HCT116 (cell line): Measurements from ENCODE around the gene ANXA10.

Experiments
- CBX3 ChIP-seq: IDR thresholded peaks from 2 replicates; pipeline ENCODE4 v1.6.1; 2012; ENCODE audit warnings: low read depth
- CEBPB ChIP-seq: IDR thresholded peaks from 2 replicates; pipeline ENCODE4 v1.6.1; 2012; ENCODE audit warnings: low read depth
- EZH2 ChIP-seq: fragments of 200-600 bp; sonication (generic); IDR thresholded peaks from 2 replicates; pipeline ENCODE4 v1.6.1; 2017; ENCODE audit warnings: antibody characterized with exemption, mixed run types
- POLR2A ChIP-seq: IDR thresholded peaks from 2 replicates; pipeline ENCODE4 v1.7.0; 2011; ENCODE audit warnings: borderline replicate concordance; ENCODE audit not compliant: insufficient read depth, insufficient read length; ENCODE audit errors: extremely low read depth
- POLR2AphosphoS5 ChIP-seq: IDR thresholded peaks from 2 replicates; pipeline ENCODE4 v1.6.1; 2011; ENCODE audit warnings: mild to moderate bottlenecking, low read depth, low read length, moderate library complexity
- RAD21 ChIP-seq: IDR thresholded peaks from 2 replicates; pipeline ENCODE4 v1.6.1; 2012; ENCODE audit warnings: low read depth, mild to moderate bottlenecking
- SP1 ChIP-seq: IDR thresholded peaks from 2 replicates; pipeline ENCODE4 v1.6.1; 2012; ENCODE audit warnings: low read depth
- ZFX ChIP-seq: fragments of 450-650 bp; IDR thresholded peaks from 2 replicates; pipeline ENCODE4 v1.6.1; 2017
- ZNF274 ChIP-seq: fragments of 200-500 bp; sonication (Bioruptor generic); IDR thresholded peaks from 2 replicates; pipeline ENCODE4 v1.6.1; 2014; ENCODE audit warnings: mild to moderate bottlenecking, low read depth, low read length, inconsistent platforms
- TF ChIP-seq, protein P1 (sequence below), 3 experiments: fragments of 200-600 bp in 1 of 3; sonication (generic) in 1 of 3; IDR thresholded peaks in 2 of 3; conservative IDR thresholded peaks in 1 of 3; 2 replicates each; pipeline ENCODE4 v1.5.1; 2012 to 2017; ENCODE audit warnings: low read depth in 2 of 3, low read length in 2 of 3, antibody characterized with exemption in 1 of 3, borderline replicate concordance in 1 of 3, control low read depth in 1 of 3, mild to moderate bottlenecking in 1 of 3, mixed read lengths in 1 of 3, mixed run types in 1 of 3, moderate library complexity in 1 of 3; ENCODE audit not compliant: insufficient read depth in 1 of 3
- TF ChIP-seq, protein P2 (sequence below): IDR thresholded peaks from 2 replicates; pipeline ENCODE4 v1.6.1; 2012
- TF ChIP-seq, protein P3 (sequence below): IDR thresholded peaks from 2 replicates; pipeline ENCODE4 v1.6.1; 2012; ENCODE audit warnings: low read depth

GRCh38 chr4:168150420-168151050 is 58.2 kb downstream of the ANXA10 start:
- TF ChIP-seq ZFX: no peak
- TF ChIP-seq, protein P1, sequence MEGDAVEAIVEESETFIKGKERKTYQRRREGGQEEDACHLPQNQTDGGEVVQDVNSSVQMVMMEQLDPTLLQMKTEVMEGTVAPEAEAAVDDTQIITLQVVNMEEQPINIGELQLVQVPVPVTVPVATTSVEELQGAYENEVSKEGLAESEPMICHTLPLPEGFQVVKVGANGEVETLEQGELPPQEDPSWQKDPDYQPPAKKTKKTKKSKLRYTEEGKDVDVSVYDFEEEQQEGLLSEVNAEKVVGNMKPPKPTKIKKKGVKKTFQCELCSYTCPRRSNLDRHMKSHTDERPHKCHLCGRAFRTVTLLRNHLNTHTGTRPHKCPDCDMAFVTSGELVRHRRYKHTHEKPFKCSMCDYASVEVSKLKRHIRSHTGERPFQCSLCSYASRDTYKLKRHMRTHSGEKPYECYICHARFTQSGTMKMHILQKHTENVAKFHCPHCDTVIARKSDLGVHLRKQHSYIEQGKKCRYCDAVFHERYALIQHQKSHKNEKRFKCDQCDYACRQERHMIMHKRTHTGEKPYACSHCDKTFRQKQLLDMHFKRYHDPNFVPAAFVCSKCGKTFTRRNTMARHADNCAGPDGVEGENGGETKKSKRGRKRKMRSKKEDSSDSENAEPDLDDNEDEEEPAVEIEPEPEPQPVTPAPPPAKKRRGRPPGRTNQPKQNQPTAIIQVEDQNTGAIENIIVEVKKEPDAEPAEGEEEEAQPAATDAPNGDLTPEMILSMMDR (IDR thresholded peaks at IDR 0.05 in 2 of 3, conservative IDR thresholded peaks at IDR 0.05 in 1 of 3; ENCODE audit: borderline replicate concordance in 1 of 3, insufficient read depth in 1 of 3, low read depth in 2 of 3, low read length in 2 of 3): no peak
- TF ChIP-seq, protein P2, sequence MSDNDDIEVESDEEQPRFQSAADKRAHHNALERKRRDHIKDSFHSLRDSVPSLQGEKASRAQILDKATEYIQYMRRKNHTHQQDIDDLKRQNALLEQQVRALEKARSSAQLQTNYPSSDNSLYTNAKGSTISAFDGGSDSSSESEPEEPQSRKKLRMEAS: no peak
- TF ChIP-seq POLR2A: no peak
- no peak for TF ChIP-seq EZH2
- TF ChIP-seq CEBPB: no peak
- TF ChIP-seq, protein P3, sequence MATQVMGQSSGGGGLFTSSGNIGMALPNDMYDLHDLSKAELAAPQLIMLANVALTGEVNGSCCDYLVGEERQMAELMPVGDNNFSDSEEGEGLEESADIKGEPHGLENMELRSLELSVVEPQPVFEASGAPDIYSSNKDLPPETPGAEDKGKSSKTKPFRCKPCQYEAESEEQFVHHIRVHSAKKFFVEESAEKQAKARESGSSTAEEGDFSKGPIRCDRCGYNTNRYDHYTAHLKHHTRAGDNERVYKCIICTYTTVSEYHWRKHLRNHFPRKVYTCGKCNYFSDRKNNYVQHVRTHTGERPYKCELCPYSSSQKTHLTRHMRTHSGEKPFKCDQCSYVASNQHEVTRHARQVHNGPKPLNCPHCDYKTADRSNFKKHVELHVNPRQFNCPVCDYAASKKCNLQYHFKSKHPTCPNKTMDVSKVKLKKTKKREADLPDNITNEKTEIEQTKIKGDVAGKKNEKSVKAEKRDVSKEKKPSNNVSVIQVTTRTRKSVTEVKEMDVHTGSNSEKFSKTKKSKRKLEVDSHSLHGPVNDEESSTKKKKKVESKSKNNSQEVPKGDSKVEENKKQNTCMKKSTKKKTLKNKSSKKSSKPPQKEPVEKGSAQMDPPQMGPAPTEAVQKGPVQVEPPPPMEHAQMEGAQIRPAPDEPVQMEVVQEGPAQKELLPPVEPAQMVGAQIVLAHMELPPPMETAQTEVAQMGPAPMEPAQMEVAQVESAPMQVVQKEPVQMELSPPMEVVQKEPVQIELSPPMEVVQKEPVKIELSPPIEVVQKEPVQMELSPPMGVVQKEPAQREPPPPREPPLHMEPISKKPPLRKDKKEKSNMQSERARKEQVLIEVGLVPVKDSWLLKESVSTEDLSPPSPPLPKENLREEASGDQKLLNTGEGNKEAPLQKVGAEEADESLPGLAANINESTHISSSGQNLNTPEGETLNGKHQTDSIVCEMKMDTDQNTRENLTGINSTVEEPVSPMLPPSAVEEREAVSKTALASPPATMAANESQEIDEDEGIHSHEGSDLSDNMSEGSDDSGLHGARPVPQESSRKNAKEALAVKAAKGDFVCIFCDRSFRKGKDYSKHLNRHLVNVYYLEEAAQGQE: no peak
- no peak for TF ChIP-seq RAD21
- TF ChIP-seq SP1: no peak
- TF ChIP-seq CBX3: no peak
- no peak for TF ChIP-seq POLR2AphosphoS5
- TF ChIP-seq ZNF274: no peak
